GM12874 (cell line): Measurements from ENCODE around the gene YTHDC1.

Experiments used
- CTCF ChIP-seq: IDR thresholded peaks from 2 replicates; pipeline ENCODE4 v1.5.1; 2011; ENCODE audit warnings: low read depth, mild to moderate bottlenecking, control low read depth, low read length, moderate library complexity; ENCODE audit not compliant: insufficient read depth

Gene YTHDC1

GRCh38 chr4:68337522-68337921 is 12.4 kb downstream of the YTHDC1 start:
- TF ChIP-seq CTCF: no peak

- no peak for TF ChIP-seq CTCF
These were observed 12.9 kb downstream of the YTHDC1 start for GRCh38 chr4:68337004-68337403.

GRCh38 chr4:68336530-68336929 is 13.4 kb downstream of the YTHDC1 start:
- TF ChIP-seq CTCF: no peak

- TF ChIP-seq CTCF: no peak
These were observed 23.7 kb downstream of the YTHDC1 start for GRCh38 chr4:68326141-68326540.

- no peak for TF ChIP-seq CTCF
These were observed 25.2 kb downstream of the YTHDC1 start for GRCh38 chr4:68324519-68325262.

GRCh38 chr4:68319040-68319439 is 30.9 kb downstream of the YTHDC1 start:
- TF ChIP-seq CTCF: no peak

GRCh38 chr4:68316193-68316969 is 33.5 kb downstream of the YTHDC1 start:
- TF ChIP-seq CTCF: no peak
